GM06990 (cell line): Measurements from ENCODE around the gene LYRM2.

Experiments
- DNase-seq: peaks from one replicate; pipeline ENCODE4 v3.0.0-alpha.2; 2011; ENCODE audit not compliant: insufficient read length; ENCODE audit errors: extremely low read depth
- H3K27me3 ChIP-seq: replicated peaks from 2 replicates; pipeline ENCODE4 v1.6.0; 2011; ENCODE audit warnings: low read length; ENCODE audit not compliant: control insufficient read depth, insufficient read depth
- H3K36me3 ChIP-seq: 2 replicates; pipeline ENCODE4 v1.5.1; 2011; ENCODE audit warnings: low read length; ENCODE audit not compliant: control insufficient read depth, insufficient read depth
- H3K4me3 ChIP-seq: replicated peaks from 2 replicates; pipeline ENCODE4 v1.5.1; 2011; ENCODE audit warnings: low read depth, mild to moderate bottlenecking, control low read depth, low read length
- TF ChIP-seq, protein P1 (sequence below): IDR thresholded peaks from 2 replicates; pipeline ENCODE4 v1.5.1; 2011; ENCODE audit warnings: low read length, control low read depth, mild to moderate bottlenecking, inconsistent platforms; ENCODE audit not compliant: insufficient read depth, poor library complexity, severe bottlenecking

LYRM2 gene

DNA sequence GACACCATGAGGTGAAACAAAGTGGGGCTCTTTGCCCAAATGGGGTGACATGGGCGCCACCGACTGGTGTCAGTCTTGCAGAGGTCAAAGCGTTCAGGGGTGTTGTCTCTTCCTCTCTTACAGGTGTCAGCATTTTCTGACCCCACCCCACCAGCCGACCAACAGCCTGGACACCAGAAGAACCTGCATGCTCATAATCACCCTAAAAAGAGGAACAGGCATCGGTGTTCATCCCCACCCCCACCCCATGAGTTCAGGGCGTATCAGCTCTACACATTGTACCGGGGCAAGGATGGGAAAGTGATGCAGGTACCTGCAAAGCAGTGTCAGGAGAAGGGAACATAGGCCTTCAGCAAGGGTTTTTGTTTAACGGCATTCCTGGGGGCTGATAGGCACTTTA is 14.8 kb downstream of the LYRM2 start:
- Histone ChIP-seq H3K27me3 (no peaks in the 10 kb centered on the region), H3K4me3 (no peak overlapping the region), H3K36me3 (no peaks in the 10 kb centered on the region)
- DNase-seq = no peak
- TF ChIP-seq, protein P1, sequence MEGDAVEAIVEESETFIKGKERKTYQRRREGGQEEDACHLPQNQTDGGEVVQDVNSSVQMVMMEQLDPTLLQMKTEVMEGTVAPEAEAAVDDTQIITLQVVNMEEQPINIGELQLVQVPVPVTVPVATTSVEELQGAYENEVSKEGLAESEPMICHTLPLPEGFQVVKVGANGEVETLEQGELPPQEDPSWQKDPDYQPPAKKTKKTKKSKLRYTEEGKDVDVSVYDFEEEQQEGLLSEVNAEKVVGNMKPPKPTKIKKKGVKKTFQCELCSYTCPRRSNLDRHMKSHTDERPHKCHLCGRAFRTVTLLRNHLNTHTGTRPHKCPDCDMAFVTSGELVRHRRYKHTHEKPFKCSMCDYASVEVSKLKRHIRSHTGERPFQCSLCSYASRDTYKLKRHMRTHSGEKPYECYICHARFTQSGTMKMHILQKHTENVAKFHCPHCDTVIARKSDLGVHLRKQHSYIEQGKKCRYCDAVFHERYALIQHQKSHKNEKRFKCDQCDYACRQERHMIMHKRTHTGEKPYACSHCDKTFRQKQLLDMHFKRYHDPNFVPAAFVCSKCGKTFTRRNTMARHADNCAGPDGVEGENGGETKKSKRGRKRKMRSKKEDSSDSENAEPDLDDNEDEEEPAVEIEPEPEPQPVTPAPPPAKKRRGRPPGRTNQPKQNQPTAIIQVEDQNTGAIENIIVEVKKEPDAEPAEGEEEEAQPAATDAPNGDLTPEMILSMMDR = no peak

DNA sequence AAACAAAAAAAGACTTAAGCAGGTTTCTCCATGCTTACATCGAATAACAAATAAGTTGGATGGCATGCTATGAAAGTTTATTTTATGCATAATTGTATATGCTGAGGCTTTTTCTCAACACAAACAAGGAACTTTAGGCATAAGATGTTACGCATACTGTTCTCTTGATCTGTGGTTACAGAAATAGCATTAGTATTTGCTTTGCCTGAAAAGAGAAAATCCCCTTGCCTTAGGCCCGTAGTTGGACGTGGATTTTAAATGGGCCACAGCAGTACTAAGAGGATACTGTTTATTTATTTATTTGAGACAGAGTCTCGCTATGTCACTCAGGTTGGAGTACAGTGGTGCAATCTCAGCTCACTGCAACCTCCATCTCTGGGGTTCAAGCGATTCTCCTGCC is 19.0 kb downstream of the LYRM2 start:
- no peaks in the 10 kb centered on the region for H3K36me3 ChIP-seq
- DNase-seq = no peak
- TF ChIP-seq, protein P1 = no peak

DNA sequence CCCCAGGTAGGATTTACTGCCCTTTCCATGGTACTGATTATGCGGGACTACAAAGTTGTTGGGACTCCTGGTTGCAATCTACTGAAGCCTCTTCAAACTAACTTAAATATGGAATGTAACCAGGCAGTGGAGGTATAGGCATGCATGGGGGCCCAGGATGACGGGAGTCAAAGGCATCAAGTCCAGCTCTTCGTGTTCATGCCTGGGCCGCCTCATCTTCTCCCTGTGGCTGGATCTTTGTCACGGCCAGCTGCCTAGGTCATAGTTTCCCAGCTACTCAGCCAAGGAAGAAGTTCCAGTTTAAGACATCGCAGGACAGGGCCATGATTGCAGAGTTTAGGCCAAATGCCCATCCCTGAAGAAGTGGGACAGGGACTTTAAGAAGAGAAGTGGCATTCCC is 20.5 kb downstream of the LYRM2 start:
- TF ChIP-seq, protein P1 = no peak
- Histone ChIP-seq H3K4me3 (no peak overlapping the region), H3K27me3 (no peaks in the 10 kb centered on the region), H3K36me3 (no peaks in the 10 kb centered on the region)
- DNase-seq = no peak

More for the DNA sequence above, 19.0 kb downstream of the LYRM2 start:
- H3K27me3 ChIP-seq = no peaks in the 10 kb centered on the region
- H3K4me3 ChIP-seq = no peak overlapping the region

DNA sequence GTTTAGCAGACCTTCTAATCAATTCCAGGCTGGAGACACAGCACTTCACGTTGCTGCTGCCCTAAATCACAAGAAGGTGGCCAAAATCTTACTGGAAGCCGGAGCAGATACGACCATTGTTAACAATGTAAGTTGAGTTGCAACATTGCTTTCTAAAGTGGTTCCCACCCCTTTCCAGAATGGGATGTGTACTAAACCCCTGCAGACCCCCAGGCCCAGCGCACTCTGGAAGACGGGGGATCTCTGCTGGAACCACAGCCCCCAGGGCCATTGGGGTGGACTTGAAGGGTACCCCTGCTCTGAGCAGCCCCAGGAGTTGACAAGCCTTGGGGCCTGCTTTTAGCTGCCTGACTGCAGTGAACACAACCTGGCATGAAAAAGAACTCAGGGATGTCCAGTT is 22.0 kb downstream of the LYRM2 start:
- TF ChIP-seq, protein P1 = no peak
- Histone ChIP-seq H3K27me3 (no peaks in the 10 kb centered on the region), H3K36me3 (no peaks in the 10 kb centered on the region), H3K4me3 (no peak overlapping the region)
- no peak for DNase-seq

DNA sequence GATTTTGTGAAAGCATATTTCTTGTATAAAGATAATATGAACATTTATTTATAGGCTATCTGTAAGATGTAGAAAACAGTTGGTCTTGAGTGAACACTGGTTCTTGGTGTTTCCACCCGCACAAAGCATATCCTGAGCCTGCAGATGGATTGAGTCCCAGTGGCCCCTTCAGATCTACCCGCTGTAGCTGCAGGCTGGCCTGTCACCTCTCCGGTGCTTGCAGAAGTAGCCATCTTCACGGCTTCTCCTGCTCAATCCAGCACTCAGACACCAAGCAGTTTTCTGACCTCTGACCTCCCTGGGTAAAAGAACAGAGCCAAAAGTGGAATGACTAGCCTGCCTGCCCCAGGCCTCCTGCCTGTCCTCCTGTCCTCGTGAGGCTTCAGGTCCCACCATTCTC is 22.7 kb downstream of the LYRM2 start:
- Histone ChIP-seq H3K27me3 (no peaks in the 10 kb centered on the region), H3K36me3 (no peaks in the 10 kb centered on the region), H3K4me3 (no peak overlapping the region)
- TF ChIP-seq, protein P1 = no peak
- no peak for DNase-seq

GRCh38 chr6:89613790-89614189 is 24.8 kb downstream of the LYRM2 start:
- DNase-seq = no peak
- TF ChIP-seq, protein P1 = no peak
- H3K4me3 ChIP-seq = no peak overlapping the region

More at GRCh38 chr6:89613790-89614189, 24.8 kb downstream of the LYRM2 start:
- no peaks in the 10 kb centered on the region for H3K27me3 ChIP-seq
- H3K36me3 ChIP-seq = no peaks in the 10 kb centered on the region
